Measurements from ENCODE around the gene TRDN.

The TRDN gene

GRCh38 chr6:123352705-123353104 lies 284.0 kb downstream of the TRDN start:
- no peak for DNase-seq (ENCODE audit: low read depth)
- no peak for TF ChIP-seq CTCF (IDR thresholded peaks at IDR 0.05; ENCODE audit: low read depth, low read length, missing control alignments)
- H3K4me3 ChIP-seq (ENCODE audit: low read depth, low read length), result no peak overlapping the region

- H3K4me3 ChIP-seq (ENCODE audit: low read depth, low read length), result no peak overlapping the region
- no peak for DNase-seq (ENCODE audit: low read depth)
- no peak for TF ChIP-seq CTCF (IDR thresholded peaks at IDR 0.05; ENCODE audit: low read depth, low read length, missing control alignments)
Measured at GRCh38 chr6:123352279-123352678, 284.5 kb downstream of the TRDN start.

- no peak overlapping the region for H3K4me3 ChIP-seq (ENCODE audit: low read depth, low read length)
- no peak for DNase-seq (ENCODE audit: low read depth)
- TF ChIP-seq CTCF (IDR thresholded peaks at IDR 0.05; ENCODE audit: low read depth, low read length, missing control alignments), result no peak
Measured at GRCh38 chr6:123343836-123344235, 292.9 kb downstream of the TRDN start.

GRCh38 chr6:123338394-123338793 lies 298.4 kb downstream of the TRDN start:
- no peak for TF ChIP-seq CTCF (IDR thresholded peaks at IDR 0.05; ENCODE audit: low read depth, low read length, missing control alignments)
- no peak overlapping the region for H3K4me3 ChIP-seq (ENCODE audit: low read depth, low read length)
- no peak for DNase-seq (ENCODE audit: low read depth)

- DNase-seq (ENCODE audit: low read depth), result no peak
- TF ChIP-seq CTCF (IDR thresholded peaks at IDR 0.05; ENCODE audit: low read depth, low read length, missing control alignments), result no peak
- H3K4me3 ChIP-seq (ENCODE audit: low read depth, low read length), result no peak overlapping the region
Measured at GRCh38 chr6:123333000-123333756, 303.6 kb downstream of the TRDN start.

DNA sequence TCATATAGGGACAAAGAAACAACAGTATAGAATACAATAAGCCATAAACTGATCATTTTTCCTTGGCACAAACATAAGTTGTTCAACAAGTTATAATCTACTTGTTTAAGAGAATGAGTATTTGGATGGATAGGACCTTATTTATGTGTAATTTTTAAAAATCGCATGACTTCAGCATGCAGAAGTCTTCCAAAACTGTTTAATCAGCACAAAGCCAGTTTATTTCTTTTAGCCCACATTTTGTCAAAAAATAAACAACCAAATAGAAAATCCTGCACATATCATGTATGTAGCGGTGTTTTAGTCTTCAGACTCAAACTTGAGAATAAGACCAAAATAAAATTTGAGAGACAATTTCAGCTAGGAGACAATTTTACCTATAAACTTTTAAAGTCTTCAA lies 304.7 kb downstream of the TRDN start:
- no peak for TF ChIP-seq CTCF (IDR thresholded peaks at IDR 0.05; ENCODE audit: low read depth, low read length, missing control alignments)
- no peak overlapping the region for H3K4me3 ChIP-seq (ENCODE audit: low read depth, low read length)
- no peak for DNase-seq (ENCODE audit: low read depth)

- H3K4me3 ChIP-seq (ENCODE audit: low read depth, low read length), result no peak overlapping the region
- no peak for TF ChIP-seq CTCF (IDR thresholded peaks at IDR 0.05; ENCODE audit: low read depth, low read length, missing control alignments)
- no peak for DNase-seq (ENCODE audit: low read depth)
Measured at GRCh38 chr6:123329337-123329736, 307.4 kb downstream of the TRDN start.

Data from GM12864 (cell line).